H1 (cell line): ENCODE results near the gene PIM1. TPM values are rescaled to one million over a fixed set of nuclear protein-coding genes. Genes with fewer than 3 reads are reported as not detected.

ENCODE experiments used
- JUN ChIP-seq: IDR thresholded peaks from 2 replicates; pipeline ENCODE4 v1.6.1; 2011; ENCODE audit warnings: low read depth, mild to moderate bottlenecking, improper control_type of control experiment, low read length
- POLR2A ChIP-seq, 2 experiments: IDR thresholded peaks; 1 replicate in 1 of 2; 2 replicates in 1 of 2; pipeline ENCODE4 v1.6.1; 2011; ENCODE audit warnings: low read depth in 2 of 2, low read length in 2 of 2, mild to moderate bottlenecking in 2 of 2; ENCODE audit errors: control extremely low read depth in 1 of 2
- TBP ChIP-seq: IDR thresholded peaks from 2 replicates; pipeline ENCODE4 v1.6.1; 2011; ENCODE audit warnings: low read depth, low read length, improper control_type of control experiment
- polyA plus RNA-seq, 7 experiments: library from polyadenylated mRNA; depleted of rRNA in 3 of 7; stranded (reverse) in 5 of 7; unstranded in 2 of 7; fragments of >200 nt in 5 of 7; fragments of 200-250 nt in 2 of 7; gene quantifications; 1 replicate in 5 of 7; 2 replicates in 1 of 7; 4 replicates in 1 of 7; pipeline versions ENCODE4 v1.2.1 to v1.2.3, GENCODE V29; 2011 to 2013; ENCODE audit warnings: missing spikeins in 2 of 7, mixed read lengths in 2 of 7
- total RNA-seq: library from RNA; stranded (reverse); fragmentation: NEBNext Ultra II Directional; extraction: Animal tissue kit (Norgen Biotek cat#: 25700); gene quantifications from 2 replicates; pipeline ENCODE4 v1.2.1, GENCODE V29; 2021

PIM1 gene
- total and polyA plus RNA-seq, 2 of the 8 experiments (the other 6 are each of a cell fraction or from before 2014, with no cell fraction given), result 25.5 to 94.9 TPM

- no peak for TF ChIP-seq TBP
- TF ChIP-seq POLR2A (IDR thresholded peaks at IDR 0.05; ENCODE audit: control extremely low read depth in 1 of 2, low read depth in 2 of 2, low read length in 2 of 2), result no peak
- no peak for TF ChIP-seq JUN
- TF ChIP-seq, all 59 proteins: peak for 0
Measured at GRCh38 chr6:37205997-37206340, 36.0 kb downstream of the PIM1 start (continued).
